Activated CD8-positive, alpha-beta memory T cell treated with anti-CD3 and anti-CD28 coated beads, Interleukin-2, amount 10 ng/mL, durations not matched to agents 7 days and 5 days (primary cell): ENCODE data around the gene MED15. TPM values are rescaled to one million over a fixed set of nuclear protein-coding genes. Genes with fewer than 3 reads are reported as not detected.
A peak's percentile ranks its signal among the peaks of the same experiment; 100 is the strongest.

Experiments
- ATAC-seq: fragments of 150-1000 bp; cut with Tn5 transposase; one replicate; pipeline ENCODE4 v1.10.0; 2021; ENCODE audit warnings: moderate library complexity
- CTCF ChIA-PET: fragments of 350-600 bp; sonication (Branson Sonifier 250); formaldehyde crosslinking; loops from one replicate; lab custom pipeline; 2021; ENCODE audit warnings: antibody characterized with exemption; lab: Charles Lee
- DNase-seq: peaks from one replicate; pipeline ENCODE4 v3.0.0-alpha.2; 2020
- H3K27ac Mint-ChIP-seq: one replicate; pipeline ENCODE4 v1.8.0; 2021; ENCODE audit warnings: mild to moderate bottlenecking, mixed read lengths
- H3K27me3 Mint-ChIP-seq: one replicate; pipeline ENCODE4 v1.8.0; 2021; ENCODE audit warnings: mixed read lengths
- H3K36me3 Mint-ChIP-seq: one replicate; pipeline ENCODE4 v1.8.0; 2021; ENCODE audit warnings: mild to moderate bottlenecking, mixed read lengths
- H3K4me1 Mint-ChIP-seq: one replicate; pipeline ENCODE4 v1.8.0; 2021; ENCODE audit warnings: mixed read lengths
- H3K4me3 Mint-ChIP-seq: one replicate; pipeline ENCODE4 v1.8.0; 2021; ENCODE audit warnings: mild to moderate bottlenecking, moderate library complexity, mixed read lengths
- H3K9me3 Mint-ChIP-seq: one replicate; pipeline ENCODE4 v1.8.0; 2022; ENCODE audit warnings: low read depth, mixed read lengths
- total RNA-seq, 2 experiments: library from RNA; stranded (reverse); gene quantifications; one replicate each; pipeline ENCODE4 v1.2.3, GENCODE V29; 2021

The MED15 gene
- total RNA-seq, 2 experiments from 2014 or later = 145 to 179 TPM

DNA sequence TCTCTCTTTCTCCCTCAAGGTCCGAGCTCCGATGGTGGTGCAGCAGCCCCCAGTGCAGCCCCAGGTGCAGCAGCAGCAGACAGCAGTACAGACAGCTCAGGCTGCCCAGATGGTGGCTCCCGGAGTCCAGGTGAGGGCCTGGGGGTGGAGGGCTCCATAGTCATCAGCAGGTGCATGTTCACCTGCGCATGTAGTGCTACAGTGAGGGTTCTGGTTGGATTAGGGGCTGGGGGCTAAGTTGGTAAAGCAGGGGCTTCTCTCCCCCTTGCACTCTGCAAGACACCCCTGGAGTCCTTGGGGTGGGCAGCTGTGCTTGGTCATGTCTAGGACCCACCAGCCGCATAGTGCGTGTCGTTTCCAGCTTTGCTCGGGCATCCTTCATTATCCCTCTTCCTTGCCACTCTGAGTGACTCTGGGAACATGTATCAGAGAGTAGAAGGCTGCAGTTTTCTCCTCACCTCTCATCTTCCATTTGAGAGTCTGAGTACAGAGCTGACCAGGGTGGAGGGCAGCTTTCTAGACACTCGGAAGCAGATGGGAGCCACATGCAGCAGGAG lies 61.2 kb downstream of the MED15 start:
- Mint-ChIP-seq H3K4me3 (peak overlapping the region; percentile 45), H3K36me3 (peaks cover 78% of the 10 kb centered on the region), H3K27me3 (no peaks in the 10 kb centered on the region), H3K4me1 (peaks cover 83% of the 10 kb centered on the region), H3K9me3 (no peaks in the 10 kb centered on the region), H3K27ac (peak overlapping the region; percentile 93)
- CTCF ChIA-PET = interaction anchor here (0.6 to 14.1 kb wide), 10 partner anchors 17 to 150 kb away, joined by 3 to 406 read pairs (median 5); partner anchors contain the start of gene MED15
- ATAC-seq (no peak), DNase-seq (no peak)

DNA sequence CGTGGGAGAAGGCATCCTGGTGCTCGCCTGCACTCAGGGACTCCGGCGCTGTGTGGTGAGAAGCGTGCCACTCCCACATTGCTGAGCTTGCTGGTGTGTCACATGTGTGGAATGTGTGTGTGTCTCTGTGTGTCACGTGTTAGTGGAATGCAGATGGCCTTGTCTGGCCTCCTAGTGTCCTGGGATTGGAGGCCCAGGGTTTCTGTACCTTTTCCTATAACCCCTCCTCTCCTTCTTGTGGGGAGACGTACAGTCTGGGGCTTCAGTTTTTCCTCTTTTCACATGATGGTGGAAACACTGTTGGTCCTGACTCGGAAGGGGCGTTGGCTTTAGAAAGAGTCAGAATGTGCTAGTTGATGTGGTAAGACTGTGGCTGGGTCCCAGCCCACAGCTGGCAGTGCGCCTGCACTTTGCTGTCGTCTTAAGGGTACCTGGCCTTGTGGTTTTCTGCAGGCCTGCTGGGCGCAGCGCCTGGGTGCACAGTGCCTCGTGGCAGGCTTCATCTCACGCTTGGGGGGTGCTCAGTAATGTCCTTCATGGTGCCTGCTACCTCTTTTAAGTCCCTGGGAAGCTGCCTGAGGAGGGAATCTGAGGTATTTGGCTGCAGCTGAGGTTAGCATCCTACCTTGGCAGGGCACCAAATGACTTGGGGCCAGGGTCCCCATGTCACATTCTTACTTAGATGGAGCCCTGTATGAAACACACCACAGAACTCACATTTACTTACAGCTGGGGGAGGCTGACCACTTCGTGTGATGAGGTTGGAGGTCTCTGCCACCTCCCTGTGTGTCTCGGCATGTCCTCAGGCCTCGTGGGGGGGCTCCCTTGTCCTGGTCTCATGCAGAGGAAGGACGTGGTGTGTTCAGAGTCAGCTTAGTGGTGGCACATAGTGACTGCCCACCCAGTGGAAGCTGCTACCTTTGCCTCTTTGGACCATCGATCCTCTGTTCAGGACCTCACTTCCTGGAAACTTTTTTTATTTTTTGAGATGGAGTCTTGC lies 61.9 kb downstream of the MED15 start:
- Mint-ChIP-seq H3K9me3 (no peaks in the 10 kb centered on the region), H3K27ac (peak overlapping the region; percentile 93), H3K4me3 (peak overlapping the region; percentile 45), H3K4me1 (peaks cover 75% of the 10 kb centered on the region), H3K27me3 (no peaks in the 10 kb centered on the region), H3K36me3 (peaks cover 78% of the 10 kb centered on the region)
- ATAC-seq = peak; percentile 77
- DNase-seq = peak; percentile 95
- CTCF ChIA-PET = interaction anchor here (0.5 to 14.1 kb wide), 11 partner anchors 10 to 173 kb away, joined by 3 to 406 read pairs (median 5); partner anchors contain the start of gene MED15

- ATAC-seq = no peak
- Mint-ChIP-seq H3K4me1 (peaks cover 63% of the 10 kb centered on the region), H3K27me3 (no peaks in the 10 kb centered on the region)
Observed at GRCh38 chr22:20571078-20571503, 63.7 kb downstream of the MED15 start.

GRCh38 chr22:20571531-20572007 lies 64.2 kb downstream of the MED15 start:
- no peak overlapping the region for H3K4me3 Mint-ChIP-seq
- H3K9me3 Mint-ChIP-seq = no peaks in the 10 kb centered on the region
- H3K36me3 Mint-ChIP-seq = peaks cover 72% of the 10 kb centered on the region
- DNase-seq = peak; percentile 79
- CTCF ChIA-PET = interaction anchor here (1.0 to 14.1 kb wide), 12 partner anchors 9 to 153 kb away, joined by 3 to 406 read pairs (median 6); partner anchors contain the start of genes KLHL22 and MED15
- no peaks in the 10 kb centered on the region for H3K27me3 Mint-ChIP-seq
- H3K4me1 Mint-ChIP-seq = peaks cover 60% of the 10 kb centered on the region
- ATAC-seq = no peak
- H3K27ac Mint-ChIP-seq = peak overlapping the region; percentile 82

More at GRCh38 chr22:20571078-20571503, 63.7 kb downstream of the MED15 start:
- CTCF ChIA-PET = interaction anchor here (1.0 to 14.1 kb wide), 12 partner anchors 9 to 152 kb away, joined by 3 to 406 read pairs (median 6); partner anchors contain the start of genes KLHL22 and MED15
- H3K9me3 Mint-ChIP-seq = no peaks in the 10 kb centered on the region
- peak overlapping the region; percentile 82 for H3K27ac Mint-ChIP-seq
- peaks cover 75% of the 10 kb centered on the region for H3K36me3 Mint-ChIP-seq
- H3K4me3 Mint-ChIP-seq = no peak overlapping the region
- DNase-seq = peak; percentile 55

DNA sequence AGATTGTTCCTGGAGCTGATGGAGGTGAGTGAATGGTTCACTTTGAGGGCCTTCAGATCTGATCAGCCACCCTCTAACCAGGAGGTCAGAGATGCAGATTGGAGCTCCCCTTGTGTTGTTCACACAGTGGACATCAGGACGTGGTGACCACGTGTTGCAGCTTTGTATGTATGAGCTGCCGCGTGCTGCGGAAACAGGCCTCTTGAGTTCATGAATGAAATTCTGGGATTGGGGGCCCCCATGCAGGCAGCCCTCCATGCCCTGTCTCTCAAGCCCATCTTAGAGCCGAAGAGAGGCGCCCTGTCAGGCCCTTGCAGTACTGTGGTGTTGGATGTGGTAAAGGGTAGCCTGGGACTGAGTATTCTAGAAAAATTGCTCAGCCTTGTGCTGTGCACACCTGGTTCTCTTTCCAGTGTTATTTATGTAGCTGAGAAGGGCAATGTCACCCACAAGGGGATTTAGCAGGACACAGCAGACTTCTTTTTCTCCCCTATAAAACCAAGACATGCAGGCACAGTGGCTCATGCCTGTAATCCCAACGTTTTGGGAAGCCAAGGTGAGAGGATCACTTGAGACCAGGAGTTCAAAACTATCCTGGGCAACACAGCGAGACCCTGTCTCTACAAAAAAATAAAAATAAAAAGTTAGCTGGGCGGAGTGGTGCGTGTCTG lies 64.9 kb downstream of the MED15 start:
- DNase-seq = no peak
- H3K27me3 Mint-ChIP-seq = no peaks in the 10 kb centered on the region
- peaks cover 68% of the 10 kb centered on the region for H3K36me3 Mint-ChIP-seq
- no peak for ATAC-seq
- no peaks in the 10 kb centered on the region for H3K9me3 Mint-ChIP-seq
- CTCF ChIA-PET = interaction anchor here (0.7 to 14.1 kb wide), 8 partner anchors 12 to 980 kb away, joined by 3 to 406 read pairs (median 6); partner anchors contain the start of genes KLHL22 and MED15
- H3K4me3 Mint-ChIP-seq = no peak overlapping the region
- peaks cover 55% of the 10 kb centered on the region for H3K4me1 Mint-ChIP-seq
- H3K27ac Mint-ChIP-seq = peak overlapping the region; percentile 82

DNA sequence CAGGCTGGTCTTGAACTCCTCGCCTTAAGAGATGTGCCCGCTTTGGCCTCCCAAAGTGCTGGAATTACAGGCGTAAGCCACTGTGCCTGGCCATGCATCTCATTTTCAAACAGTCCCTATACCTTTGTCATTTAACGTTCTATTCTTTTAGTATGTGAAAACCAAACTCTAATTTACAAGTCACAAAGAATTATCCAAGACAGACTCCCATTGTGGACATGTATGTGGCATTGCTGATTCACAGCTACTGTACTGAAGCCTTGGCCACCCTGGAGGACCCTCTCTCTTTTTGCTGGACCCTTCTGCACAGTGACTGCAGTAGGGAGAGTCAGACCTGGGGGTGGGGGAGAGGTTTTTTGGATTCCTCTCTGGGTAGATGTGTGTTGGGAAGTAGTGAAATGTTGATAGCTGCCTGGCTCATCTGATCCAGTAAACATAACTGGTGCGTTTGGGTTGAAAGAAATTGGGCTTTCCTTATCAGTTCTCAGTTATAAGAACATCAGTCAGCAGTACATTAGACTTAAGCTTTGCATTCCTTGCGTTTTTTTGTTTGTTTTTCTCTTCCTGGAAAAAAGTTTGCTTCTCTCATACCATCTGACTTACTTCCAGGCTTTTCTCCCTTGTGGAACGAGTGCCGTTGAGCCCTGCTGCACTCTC lies 65.9 kb downstream of the MED15 start:
- H3K36me3 Mint-ChIP-seq = peaks cover 62% of the 10 kb centered on the region
- H3K27ac Mint-ChIP-seq = peak overlapping the region; percentile 33
- H3K4me3 Mint-ChIP-seq = no peak overlapping the region
- CTCF ChIA-PET = interaction anchor here (0.9 to 14.1 kb wide), 2 partner anchors 9 to 22 kb away, joined by 4 to 406 read pairs; no protein-coding TSS in a partner anchor
- no peaks in the 10 kb centered on the region for H3K9me3 Mint-ChIP-seq
- no peak for ATAC-seq
- DNase-seq = no peak
- H3K27me3 Mint-ChIP-seq = no peaks in the 10 kb centered on the region
- peaks cover 45% of the 10 kb centered on the region for H3K4me1 Mint-ChIP-seq

- H3K36me3 Mint-ChIP-seq = peaks cover 61% of the 10 kb centered on the region
- no peak for DNase-seq
- no peaks in the 10 kb centered on the region for H3K27me3 Mint-ChIP-seq
- no peak overlapping the region for H3K4me3 Mint-ChIP-seq
- CTCF ChIA-PET = interaction anchor here (0.9 to 14.1 kb wide), 2 partner anchors 10 to 23 kb away, joined by 4 to 406 read pairs; no protein-coding TSS in a partner anchor
- ATAC-seq = no peak
- H3K4me1 Mint-ChIP-seq = peaks cover 38% of the 10 kb centered on the region
- no peaks in the 10 kb centered on the region for H3K9me3 Mint-ChIP-seq
- H3K27ac Mint-ChIP-seq = peak overlapping the region; percentile 33
Observed at GRCh38 chr22:20573833-20574615, 66.6 kb downstream of the MED15 start.

DNA sequence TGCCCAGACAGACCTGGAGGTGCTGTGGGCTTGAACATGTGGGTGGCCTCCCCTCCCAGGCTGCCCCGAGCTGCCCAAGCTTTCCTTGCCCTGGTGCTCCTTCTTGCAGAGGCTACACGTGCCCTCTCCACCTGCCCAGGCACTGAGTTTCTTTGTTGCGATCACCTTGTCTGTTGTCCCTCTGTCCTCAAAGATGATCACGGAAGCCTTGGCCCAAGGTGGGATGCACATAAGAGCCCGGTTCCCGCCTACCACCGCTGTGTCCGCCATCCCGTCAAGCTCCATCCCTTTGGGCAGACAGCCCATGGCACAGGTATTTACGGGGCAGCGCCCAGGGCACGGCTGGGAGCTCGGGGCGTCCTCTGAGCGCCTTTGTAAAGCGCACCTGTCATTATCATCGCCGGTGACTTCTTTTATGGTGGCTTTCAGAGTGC lies 67.5 kb downstream of the MED15 start:
- Mint-ChIP-seq H3K4me1 (peaks cover 28% of the 10 kb centered on the region), H3K4me3 (no peak overlapping the region), H3K27me3 (no peaks in the 10 kb centered on the region), H3K36me3 (peaks cover 57% of the 10 kb centered on the region), H3K27ac (no peak overlapping the region), H3K9me3 (no peaks in the 10 kb centered on the region)
- CTCF ChIA-PET = interaction anchor here (0.8 to 2.9 kb wide), 2 partner anchors 10 to 98 kb away, joined by 4 to 11 read pairs; no protein-coding TSS in a partner anchor
- ATAC-seq = no peak
- no peak for DNase-seq

- DNase-seq = no peak
- no peak overlapping the region for H3K4me3 Mint-ChIP-seq
- H3K9me3 Mint-ChIP-seq = no peaks in the 10 kb centered on the region
- CTCF ChIA-PET = interaction anchor here (0.8 to 2.9 kb wide), 2 partner anchors 11 to 99 kb away, joined by 4 to 11 read pairs; no protein-coding TSS in a partner anchor
- peaks cover 20% of the 10 kb centered on the region for H3K4me1 Mint-ChIP-seq
- H3K36me3 Mint-ChIP-seq = peaks cover 52% of the 10 kb centered on the region
- no peaks in the 10 kb centered on the region for H3K27me3 Mint-ChIP-seq
- H3K27ac Mint-ChIP-seq = no peak overlapping the region
- ATAC-seq = no peak
Observed at GRCh38 chr22:20575724-20576444, 68.5 kb downstream of the MED15 start.

DNA sequence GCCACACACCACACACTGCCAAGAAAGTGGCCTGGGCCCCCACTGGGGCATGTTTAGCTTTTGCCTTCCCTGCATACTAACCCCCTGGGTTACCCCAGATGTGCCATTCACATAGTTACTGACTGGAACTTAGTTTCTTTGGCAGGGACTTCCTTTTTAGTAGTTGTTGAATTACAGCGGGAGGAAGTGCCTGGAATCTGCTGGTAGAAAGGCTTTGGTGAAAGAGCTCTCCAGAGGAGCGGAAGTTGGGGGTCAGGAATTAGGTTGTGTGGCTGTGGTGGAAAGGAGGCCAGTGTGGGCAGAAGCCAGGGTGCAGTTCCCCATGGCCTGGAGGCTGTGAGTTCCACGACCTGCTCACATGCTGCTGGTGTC lies 69.0 kb downstream of the MED15 start:
- Mint-ChIP-seq H3K27ac (peak overlapping the region; percentile 61), H3K9me3 (no peaks in the 10 kb centered on the region), H3K27me3 (no peaks in the 10 kb centered on the region), H3K36me3 (peaks cover 48% of the 10 kb centered on the region), H3K4me1 (peaks cover 15% of the 10 kb centered on the region), H3K4me3 (no peak overlapping the region)
- ATAC-seq = no peak
- no peak for DNase-seq
- CTCF ChIA-PET = interaction anchor here (2.9 kb wide), 1 partner anchor 12 kb away, joined by 11 read pairs; no protein-coding TSS in a partner anchor

GRCh38 chr22:20577045-20577444 lies 69.6 kb downstream of the MED15 start:
- ATAC-seq (no peak), DNase-seq (no peak)
- peaks cover 9% of the 10 kb centered on the region for H3K4me1 Mint-ChIP-seq
- CTCF ChIA-PET = interaction anchor here (1.4 to 2.9 kb wide), 2 partner anchors 12 to 25 kb away, joined by 3 to 11 read pairs; no protein-coding TSS in a partner anchor
- peaks cover 42% of the 10 kb centered on the region for H3K36me3 Mint-ChIP-seq
- H3K27me3 Mint-ChIP-seq = no peaks in the 10 kb centered on the region
- no peak overlapping the region for H3K4me3 Mint-ChIP-seq
- no peaks in the 10 kb centered on the region for H3K9me3 Mint-ChIP-seq
- peak overlapping the region; percentile 61 for H3K27ac Mint-ChIP-seq
